Coronary artery (tissue), 2 donors: ENCODE data around the gene ALOX5AP.

ENCODE experiments used
- DNase-seq: peaks from one replicate; pipeline ENCODE4 v3.0.0-alpha.2; 2017; ENCODE audit warnings: low spot score
- H3K27ac ChIP-seq, 2 donors: fragments of 200-600 bp; sonication (generic); one replicate each; pipeline ENCODE4 v1.5.1; 2016 to 2019
- H3K4me3 ChIP-seq: fragments of 200-600 bp; sonication (generic); 2 replicates; pipeline ENCODE4 v1.5.1; 2016; ENCODE audit warnings: mild to moderate bottlenecking, moderate library complexity
- CTCF ChIP-seq: fragments of 200-600 bp; sonication (generic); IDR thresholded peaks from one replicate; pipeline ENCODE4 v1.5.1; 2019; ENCODE audit warnings: antibody characterized with exemption

Gene ALOX5AP

DNA sequence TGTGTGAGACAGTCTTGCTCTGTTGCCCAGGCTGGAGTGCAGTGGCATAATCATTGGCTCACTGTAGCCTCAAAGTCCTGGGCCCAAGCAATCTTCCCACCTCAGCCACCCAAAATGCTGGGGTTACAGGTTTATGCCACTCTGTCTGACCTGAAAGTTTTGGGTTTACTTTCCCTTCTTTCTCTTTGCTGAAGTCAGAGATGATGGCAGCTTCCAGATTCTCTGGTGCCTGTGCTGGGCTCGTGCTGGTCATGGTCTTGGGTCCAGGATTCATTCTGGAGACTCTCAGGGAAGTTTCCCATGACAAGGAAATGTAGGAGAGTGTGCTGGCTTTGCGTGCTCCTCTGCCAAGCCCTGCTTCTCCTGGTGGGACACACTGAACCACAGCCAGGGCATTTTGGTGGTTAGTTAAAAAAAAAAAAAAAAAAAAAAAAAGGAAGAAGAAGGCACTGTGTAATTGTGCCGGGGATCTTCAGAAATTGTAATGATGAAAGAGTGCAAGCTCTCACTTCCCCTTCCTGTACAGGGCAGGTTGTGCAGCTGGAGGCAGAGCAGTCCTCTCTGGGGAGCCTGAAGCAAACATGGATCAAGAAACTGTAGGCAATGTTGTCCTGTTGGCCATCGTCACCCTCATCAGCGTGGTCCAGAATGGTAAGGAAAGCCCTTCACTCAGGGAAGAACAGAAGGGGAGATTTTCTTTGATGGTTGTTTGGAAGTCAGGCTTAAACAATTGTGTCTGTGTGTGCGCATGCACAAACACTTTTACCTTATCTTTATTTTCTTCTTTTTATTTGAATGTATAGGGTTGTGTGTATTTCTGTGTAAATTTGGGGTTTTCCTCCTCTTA is at the start of gene ALOX5AP:
TSS of gene ALOX5AP (plus strand) at position 519 of the 847 bp plus-strand sequence. CDS start at position 582, 63 bp downstream.
- no peak for DNase-seq
- peak within 1 kb of the TSS; percentile 55 for H3K4me3 ChIP-seq
- H3K27ac ChIP-seq: no peak within 1 kb of the TSS
- TF ChIP-seq CTCF: no peak

DNA sequence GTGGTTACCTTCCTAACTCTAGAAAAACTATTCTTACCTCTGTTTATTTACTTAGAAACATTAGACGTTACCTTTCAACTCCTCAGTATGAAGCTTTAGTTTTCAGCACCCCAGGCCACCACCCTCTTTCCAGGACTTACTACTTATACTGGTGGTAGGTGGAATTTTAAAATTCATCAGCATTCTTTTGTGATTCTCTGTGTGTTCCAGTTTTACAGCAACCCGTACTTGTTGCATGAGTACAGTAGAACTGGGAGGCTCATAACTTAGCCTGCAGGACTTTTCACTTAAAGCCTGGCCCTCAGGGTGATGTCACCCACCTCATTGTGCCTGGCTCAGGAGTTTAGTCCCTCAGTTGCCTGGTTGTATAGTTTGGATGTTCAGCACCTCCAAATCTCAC is 49.4 kb upstream of the ALOX5AP start:
- no peak for TF ChIP-seq CTCF
- H3K27ac ChIP-seq: no peak overlapping the region
- DNase-seq: no peak
- H3K4me3 ChIP-seq: no peak overlapping the region

DNA sequence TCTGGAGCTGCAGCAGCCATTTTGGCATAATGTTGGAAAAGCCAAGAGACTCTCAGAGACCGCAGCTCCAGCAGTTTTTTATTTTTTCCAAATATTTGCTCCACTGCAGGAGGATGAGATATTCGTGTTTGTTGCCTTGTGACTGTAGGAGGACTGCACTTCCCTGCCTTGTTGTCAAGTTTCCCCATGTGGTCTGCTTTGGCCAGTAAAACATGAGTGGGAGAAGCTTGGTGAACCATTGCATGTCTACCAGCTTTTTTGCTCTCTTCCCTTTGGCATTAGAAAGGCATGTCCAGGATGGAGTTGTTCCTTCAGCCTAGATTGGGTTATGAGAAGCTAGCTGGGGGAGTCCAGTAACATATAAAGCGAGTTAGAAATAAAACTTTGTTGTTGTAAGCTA is 47.7 kb upstream of the ALOX5AP start:
- no peak overlapping the region for H3K4me3 ChIP-seq
- no peak overlapping the region for H3K27ac ChIP-seq
- DNase-seq: no peak
- no peak for TF ChIP-seq CTCF

- peak overlapping the region; percentile 73 for H3K4me3 ChIP-seq
- peak; percentile 63 for DNase-seq
- TF ChIP-seq CTCF: no peak
- peak overlapping the region in 1 of 2 donors; percentile 78 for H3K27ac ChIP-seq
These were observed 45.6 kb upstream of the ALOX5AP start for GRCh38 chr13:30689752-30690151.

- DNase-seq: peak; percentile 80
- Histone ChIP-seq H3K27ac (peak overlapping the region in 1 of 2 donors; percentile 78), H3K4me3 (peak overlapping the region; percentile 73)
- no peak for TF ChIP-seq CTCF
These were observed 44.8 kb upstream of the ALOX5AP start for GRCh38 chr13:30690282-30691188.

DNA sequence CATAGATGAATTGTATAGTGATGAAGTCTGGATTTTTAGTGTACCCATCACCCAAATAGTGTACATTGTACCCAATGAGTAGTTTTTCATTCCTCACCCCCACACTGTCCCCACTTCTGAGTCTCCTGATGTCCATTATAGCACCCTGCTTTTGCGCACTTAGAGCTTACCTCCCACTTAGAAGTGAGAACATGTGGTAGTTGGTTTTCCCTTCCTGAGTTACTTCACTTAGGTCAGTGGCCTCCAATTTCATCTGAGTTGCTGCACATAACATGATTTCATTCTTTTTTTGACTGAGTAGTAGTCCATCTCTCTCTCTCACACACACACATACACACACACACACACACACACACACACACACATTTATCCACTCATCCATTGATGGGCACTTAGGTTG is 43.2 kb upstream of the ALOX5AP start:
- no peak for TF ChIP-seq CTCF
- H3K27ac ChIP-seq: no peak overlapping the region
- DNase-seq: no peak
- H3K4me3 ChIP-seq: no peak overlapping the region
